ENCODE data around the gene ADGRL4. TPM values are rescaled to one million over a fixed set of nuclear protein-coding genes. Genes with fewer than 3 reads are reported as not detected.
"Not testable (repeated sequence)": the region's sequence is repeated elsewhere in the genome, so short reads cannot be mapped to it uniquely, and the experiment has no call there.

ADGRL4 gene
- total RNA-seq, 1 donor from 2014 or later = 2.7 TPM

GRCh38 chr1:78919150-78919549 is 87.4 kb downstream of the ADGRL4 start:
- no peak for ATAC-seq
- DNase-seq (ENCODE audit: low spot score) = no peak

GRCh38 chr1:78918157-78918556 is 88.4 kb downstream of the ADGRL4 start:
- ATAC-seq = no peak
- no peak for DNase-seq (ENCODE audit: low spot score)

- DNase-seq (ENCODE audit: low spot score) = no peak
Measured at GRCh38 chr1:78916986-78917385, 89.5 kb downstream of the ADGRL4 start.

GRCh38 chr1:78913950-78914349 is 92.6 kb downstream of the ADGRL4 start:
- ATAC-seq = no peak
- DNase-seq (ENCODE audit: low spot score) = no peak

More at GRCh38 chr1:78916986-78917385, 89.5 kb downstream of the ADGRL4 start:
- no peak for ATAC-seq

- ATAC-seq (no peak), DNase-seq (ENCODE audit: low spot score) (no peak)
Measured at GRCh38 chr1:78911956-78912880, 94.3 kb downstream of the ADGRL4 start.

- no peak for DNase-seq (ENCODE audit: low spot score)
- no peak for ATAC-seq
Measured at GRCh38 chr1:78902641-78903040, 103.9 kb downstream of the ADGRL4 start.

- ATAC-seq = no peak
- no peak for DNase-seq (ENCODE audit: low spot score)
Measured at GRCh38 chr1:78894811-78895210, 111.7 kb downstream of the ADGRL4 start.

- ATAC-seq (no peak), DNase-seq (ENCODE audit: low spot score) (no peak)
Measured at GRCh38 chr1:78892260-78892840, 114.2 kb downstream of the ADGRL4 start.

- DNase-seq (ENCODE audit: low spot score) (no peak), ATAC-seq (no peak)
Measured at GRCh38 chr1:78887458-78887857, 119.1 kb downstream of the ADGRL4 start.

GRCh38 chr1:78884685-78885452 is 121.7 kb downstream of the ADGRL4 start:
- ATAC-seq (no peak), DNase-seq (ENCODE audit: low spot score) (no peak)

- no peak for DNase-seq (ENCODE audit: low spot score)
- ATAC-seq = no peak
Measured at GRCh38 chr1:78880223-78880622, 126.3 kb downstream of the ADGRL4 start.

- ATAC-seq; DNase-seq (ENCODE audit: low spot score): not testable (repeated sequence)
Measured at GRCh38 chr1:78875986-78876385, 130.5 kb downstream of the ADGRL4 start.

GRCh38 chr1:78872801-78873200 is 133.7 kb downstream of the ADGRL4 start:
- not testable (repeated sequence) for DNase-seq (ENCODE audit: low spot score); ATAC-seq

- DNase-seq (ENCODE audit: low spot score) = no peak
- no peak for ATAC-seq
Measured at GRCh38 chr1:78871249-78871648, 135.3 kb downstream of the ADGRL4 start.

- ATAC-seq (no peak), DNase-seq (ENCODE audit: low spot score) (no peak)
Measured at GRCh38 chr1:78869136-78869535, 137.4 kb downstream of the ADGRL4 start.

- DNase-seq (ENCODE audit: low spot score) (no peak), ATAC-seq (no peak)
Measured at GRCh38 chr1:78864175-78864574, 142.4 kb downstream of the ADGRL4 start.

- no peak for DNase-seq (ENCODE audit: low spot score)
Measured at GRCh38 chr1:78856096-78856495, 150.4 kb downstream of the ADGRL4 start.

GRCh38 chr1:78855258-78855657 is 151.3 kb downstream of the ADGRL4 start:
- ATAC-seq (no peak), DNase-seq (ENCODE audit: low spot score) (no peak)

More at GRCh38 chr1:78856096-78856495, 150.4 kb downstream of the ADGRL4 start:
- ATAC-seq = no peak

GRCh38 chr1:78854556-78854955 is 152.0 kb downstream of the ADGRL4 start:
- ATAC-seq (no peak), DNase-seq (ENCODE audit: low spot score) (no peak)

- ATAC-seq (no peak), DNase-seq (ENCODE audit: low spot score) (no peak)
Measured at GRCh38 chr1:78843546-78843945, 163.0 kb downstream of the ADGRL4 start.

GRCh38 chr1:78843111-78843510 is 163.4 kb downstream of the ADGRL4 start:
- DNase-seq (ENCODE audit: low spot score) (no peak), ATAC-seq (no peak)

Data from left lobe of liver (tissue), 2 donors.